Activated CD8-positive, alpha-beta memory T cell treated with anti-CD3 and anti-CD28 coated beads for 1 hour (primary cell): Measurements from ENCODE around the gene IL13RA2.

Experiments
- DNase-seq, 2 donors: peaks; one replicate each; pipeline ENCODE4 v3.0.0-alpha.2; 2020; ENCODE audit warnings: low read depth in 1 of 2; ENCODE audit errors: extremely low read depth in 1 of 2

IL13RA2 gene

DNA sequence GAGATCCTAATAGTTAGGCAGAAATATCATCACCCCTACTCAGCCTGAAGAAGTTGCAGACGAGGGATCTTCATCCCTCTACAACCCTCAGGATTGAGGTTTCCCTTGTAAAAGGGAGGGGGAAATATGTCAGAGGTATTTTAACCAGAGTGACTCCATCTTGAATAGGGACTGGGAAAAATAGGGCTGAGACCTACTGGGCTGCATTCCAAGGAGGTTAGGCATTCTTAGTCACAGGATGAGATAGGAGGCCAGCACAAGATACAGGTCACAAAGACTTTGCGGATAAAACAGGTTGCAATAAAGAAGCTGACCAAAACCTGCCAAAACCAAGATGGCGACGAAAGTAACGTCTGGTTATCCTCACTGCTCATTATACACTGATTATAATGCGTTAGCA, 17.5 kb downstream of the IL13RA2 start:
- DNase-seq = no peak

DNA sequence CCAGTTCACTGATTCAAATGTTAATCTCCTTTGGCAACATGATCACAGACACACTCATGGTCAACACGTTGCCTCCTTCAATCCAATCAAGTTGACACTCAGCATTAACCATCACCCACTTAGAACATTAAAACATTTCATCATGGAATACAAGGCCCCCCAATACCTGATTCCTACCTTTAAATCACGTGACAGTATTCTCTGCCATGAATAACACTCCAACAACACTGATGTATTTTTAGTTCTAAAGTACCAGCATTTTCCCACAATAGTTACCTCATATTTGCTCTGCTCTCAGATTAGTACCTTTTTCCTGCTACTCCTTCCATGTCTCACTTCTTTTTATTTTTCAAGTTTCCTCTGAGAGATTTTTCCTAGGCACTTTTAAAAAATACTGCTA, 19.6 kb downstream of the IL13RA2 start:
- no peak for DNase-seq

DNA sequence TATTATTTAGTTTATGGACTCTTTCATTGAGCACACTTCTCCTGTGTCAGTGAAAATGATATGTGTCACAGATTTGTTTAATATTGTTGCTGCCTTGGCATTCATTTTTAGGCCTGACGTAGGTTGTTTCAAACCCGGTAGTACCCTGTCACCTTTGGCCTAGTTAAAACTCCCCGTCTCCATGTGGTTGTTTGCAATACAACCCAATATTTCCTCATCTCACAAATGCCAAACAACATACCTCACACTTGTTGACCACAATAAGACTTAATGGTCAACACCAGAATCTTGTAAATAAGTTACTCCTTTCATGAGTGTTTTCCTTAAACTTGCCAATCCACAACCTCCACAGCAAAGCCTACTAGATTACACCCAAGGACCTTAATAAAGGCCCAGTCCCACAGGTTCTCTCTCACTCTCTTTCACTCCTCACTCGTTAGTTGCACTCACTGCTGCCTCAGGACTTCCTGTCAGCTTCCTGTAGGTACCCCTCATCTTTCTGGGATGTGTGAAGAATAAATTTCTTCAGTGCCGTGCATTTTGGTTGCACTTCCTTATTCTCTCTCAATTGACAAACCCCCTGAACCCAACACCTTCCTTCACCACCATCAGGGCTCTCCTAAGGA, 31.3 kb downstream of the IL13RA2 start:
- DNase-seq = no peak

DNA sequence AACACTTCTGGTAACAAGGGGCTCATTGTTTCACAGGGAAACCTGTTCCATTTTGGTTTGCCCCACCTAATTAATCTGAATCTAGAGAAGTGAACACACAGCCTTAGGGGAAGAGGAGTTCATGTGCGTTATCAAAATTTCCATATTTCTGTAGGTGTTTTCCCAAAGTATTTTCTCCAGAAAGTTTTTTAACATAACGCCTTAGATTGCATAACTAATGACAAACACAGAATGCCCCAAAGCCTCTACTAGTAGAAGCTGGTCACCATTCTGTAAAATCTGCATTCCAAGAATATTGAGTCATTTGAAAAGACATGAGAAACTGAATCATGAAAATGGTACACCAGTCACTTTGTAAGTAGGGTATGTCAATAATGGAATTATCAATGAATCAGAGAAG, 41.1 kb downstream of the IL13RA2 start:
- DNase-seq = no peak

DNA sequence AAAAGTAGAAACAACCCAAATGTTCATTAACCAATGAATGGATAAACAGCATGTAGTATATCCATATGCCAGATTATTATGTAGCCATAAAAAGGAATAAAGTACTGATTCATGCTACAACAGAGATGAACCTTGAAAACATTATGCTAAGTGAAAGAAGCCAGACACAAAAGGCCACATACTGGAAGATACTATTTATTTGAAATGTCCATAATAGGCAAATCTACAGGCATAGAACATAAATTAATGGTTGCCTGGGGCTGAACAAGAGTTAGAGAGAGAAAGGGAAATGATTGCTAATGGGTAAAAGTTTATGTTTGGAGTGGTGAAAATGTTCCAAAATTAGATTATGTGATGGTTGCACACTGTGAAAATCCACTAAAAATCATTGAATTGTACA, 44.4 kb downstream of the IL13RA2 start:
- no peak for DNase-seq

DNA sequence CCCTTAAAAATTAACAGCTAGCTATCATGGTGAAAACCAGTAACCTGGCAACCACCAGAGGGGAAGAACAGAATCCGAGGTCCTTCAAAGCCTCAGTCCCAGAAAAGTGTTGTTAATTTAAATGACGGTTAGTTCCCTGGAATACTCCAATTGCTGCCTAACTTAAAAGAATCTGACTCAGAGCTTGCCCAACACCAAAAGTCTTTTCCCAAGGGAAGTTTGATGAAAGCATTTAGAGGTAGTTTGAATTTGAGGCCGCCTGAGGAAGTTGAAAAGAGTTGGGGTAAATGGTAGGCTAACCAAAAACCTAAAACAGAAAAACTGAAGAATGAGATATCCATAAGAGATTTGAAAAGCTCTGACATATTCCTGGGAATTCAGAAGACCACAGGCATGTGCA, 46.6 kb downstream of the IL13RA2 start:
- no peak for DNase-seq

DNA sequence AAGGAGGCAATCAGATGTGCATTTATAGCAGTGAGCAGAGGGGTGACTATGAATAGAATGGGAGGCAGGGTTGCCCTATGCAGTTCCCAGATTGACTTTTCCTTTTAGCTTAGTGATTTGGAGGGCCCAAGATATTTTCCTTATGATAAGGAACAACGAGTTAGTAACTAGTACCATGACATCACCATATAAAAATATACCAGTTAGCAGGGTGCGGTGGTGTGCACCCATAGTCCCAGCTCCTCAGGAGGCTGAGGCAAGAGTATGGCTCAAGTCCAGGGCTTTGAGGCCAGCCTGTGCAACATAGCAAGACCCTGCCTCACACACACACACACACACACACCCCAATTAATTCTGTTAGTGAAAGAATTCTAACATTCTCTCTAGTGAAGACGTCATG, 53.0 kb downstream of the IL13RA2 start:
- DNase-seq = no peak

DNA sequence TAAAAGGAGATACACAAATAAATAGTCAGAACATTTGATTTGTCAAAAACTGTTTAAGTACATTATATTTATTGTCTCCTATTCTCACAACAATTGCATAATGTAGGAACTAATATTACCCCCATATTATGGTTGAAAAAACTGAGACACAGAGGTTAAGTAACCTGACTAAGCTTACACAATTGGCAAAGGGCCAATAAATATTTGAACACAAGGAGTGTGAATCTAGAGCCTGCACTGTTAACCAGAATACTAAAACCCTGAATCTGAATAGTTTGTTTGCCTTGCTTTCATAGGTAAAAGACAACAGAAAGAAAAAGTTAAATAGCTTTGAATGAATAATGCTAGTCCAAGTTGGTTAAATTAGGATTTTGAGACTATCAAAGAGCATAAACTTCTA, 55.2 kb downstream of the IL13RA2 start:
- no peak for DNase-seq

DNA sequence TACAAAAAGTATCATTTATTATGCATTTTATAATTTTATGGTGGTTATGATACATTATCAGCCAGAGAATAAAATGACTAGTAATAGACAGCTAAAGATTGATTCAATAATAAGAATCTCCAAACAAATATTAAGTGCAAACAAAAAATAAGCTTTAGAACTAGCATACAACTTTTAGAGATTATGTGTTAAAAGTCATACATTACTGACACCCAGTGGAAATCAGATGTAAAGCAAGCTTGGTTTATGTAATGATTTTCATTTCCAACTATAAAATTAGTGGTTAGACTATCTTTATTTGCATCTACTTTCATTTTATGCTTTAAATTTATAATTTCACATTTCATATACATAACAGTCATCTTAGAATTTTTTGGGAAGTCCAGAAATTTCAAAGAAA, 57.7 kb downstream of the IL13RA2 start:
- DNase-seq = no peak
